NCI-H2196 treated with DMSO at 0.1 percent for 48 hours (cell line): ENCODE data around the gene BRD4.
A peak's percentile ranks its signal among the peaks of the same experiment; 100 is the strongest.

Source experiments
- DNase-seq: peaks from one replicate; lab custom pipeline; 2025; ENCODE audit not compliant: unreplicated experiment; lab: John Stamatoyannopoulos, UW

The BRD4 gene

GRCh38 chr19:15316498-15316897, 15.8 kb downstream of the BRD4 start:
- DNase-seq: no peak

GRCh38 chr19:15315101-15315500, 17.2 kb downstream of the BRD4 start:
- peak; percentile 47 for DNase-seq

GRCh38 chr19:15313649-15314279, 18.6 kb downstream of the BRD4 start:
- no peak for DNase-seq

- DNase-seq: no peak
These were observed 25.2 kb downstream of the BRD4 start for GRCh38 chr19:15307169-15307568.

- DNase-seq: no peak
These were observed 26.6 kb downstream of the BRD4 start for GRCh38 chr19:15305582-15306334.

- DNase-seq: no peak
These were observed 28.1 kb downstream of the BRD4 start for GRCh38 chr19:15304140-15304705.

GRCh38 chr19:15303105-15303780, 29.1 kb downstream of the BRD4 start:
- DNase-seq: no peak

- no peak for DNase-seq
These were observed 31.7 kb downstream of the BRD4 start for GRCh38 chr19:15300533-15301197.

- no peak for DNase-seq
These were observed 32.5 kb downstream of the BRD4 start for GRCh38 chr19:15299568-15300409.

- DNase-seq: no peak
These were observed 33.3 kb downstream of the BRD4 start for GRCh38 chr19:15298847-15299567.

GRCh38 chr19:15297416-15298224, 34.7 kb downstream of the BRD4 start:
- peak; percentile 63 for DNase-seq

- DNase-seq: no peak
These were observed 35.4 kb downstream of the BRD4 start for GRCh38 chr19:15296841-15297415.

- no peak for DNase-seq
These were observed 36.0 kb downstream of the BRD4 start for GRCh38 chr19:15296353-15296752.

- DNase-seq: no peak
These were observed 37.8 kb downstream of the BRD4 start for GRCh38 chr19:15294561-15294990.

- DNase-seq: no peak
These were observed 38.4 kb downstream of the BRD4 start for GRCh38 chr19:15293781-15294491.

GRCh38 chr19:15292847-15293582, 39.3 kb downstream of the BRD4 start:
- peak; percentile 11 for DNase-seq

GRCh38 chr19:15292140-15292539, 40.2 kb downstream of the BRD4 start:
- no peak for DNase-seq
